Fibroblast of villous mesenchyme (primary cell): ENCODE measurements around the gene TXNRD2. TPM values are rescaled to one million over a fixed set of nuclear protein-coding genes. Genes with fewer than 3 reads are reported as not detected.

Source experiments
- DNase-seq: peaks from one replicate; pipeline ENCODE4 v3.0.0-alpha.2; 2010; ENCODE audit warnings: low read depth
- H3K4me3 ChIP-seq: 2 replicates; pipeline ENCODE4 v1.5.1; 2011; ENCODE audit warnings: low read depth, mild to moderate bottlenecking, low read length
- CTCF ChIP-seq: IDR thresholded peaks from 2 replicates; pipeline ENCODE4 v1.5.1; 2012; ENCODE audit warnings: low read depth, mild to moderate bottlenecking, low read length; ENCODE audit not compliant: insufficient read depth
- total RNA-seq: library from RNA; depleted of rRNA; stranded (reverse); fragments of >200 nt; gene quantifications from 2 replicates; pipeline ENCODE4 v1.2.3, GENCODE V29; 2012

The TXNRD2 gene
- total RNA-seq, 1 donor = 39.3 TPM

DNA sequence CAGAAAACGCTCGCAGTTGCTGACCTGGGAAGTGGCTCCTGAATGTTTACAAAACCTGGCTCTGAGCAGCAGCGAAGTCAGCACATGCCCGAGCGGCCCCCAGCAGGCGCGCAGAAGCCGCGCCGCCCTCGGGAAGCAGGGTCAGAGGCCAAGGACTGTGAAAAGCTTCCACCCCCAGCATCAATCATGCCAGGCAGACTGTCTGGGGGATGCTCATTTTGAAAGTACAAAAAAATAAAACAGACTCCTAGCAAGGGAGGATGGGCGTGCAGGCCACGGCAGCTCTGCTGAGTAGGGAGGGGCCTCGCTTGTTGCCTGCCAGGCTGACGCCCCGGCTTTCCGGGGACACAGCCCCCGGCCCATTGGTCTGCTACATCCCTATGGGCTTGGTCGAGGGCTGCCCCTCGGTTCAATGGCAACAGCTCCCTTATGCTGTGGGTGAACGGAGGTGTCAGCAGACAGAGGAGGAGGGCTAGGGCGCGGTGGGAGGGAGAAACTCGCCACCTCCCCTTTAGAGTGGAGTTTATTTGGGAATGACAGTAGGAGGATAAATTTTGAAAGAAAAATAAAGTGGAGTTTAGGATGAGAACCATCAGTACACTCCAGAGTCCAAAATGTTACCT lies 49.2 kb downstream of the TXNRD2 start:
- H3K4me3 ChIP-seq = no peak overlapping the region
- peak; percentile 80 for DNase-seq
- TF ChIP-seq CTCF = no peak

- no peak overlapping the region for H3K4me3 ChIP-seq
- DNase-seq = peak; percentile 90
- no peak for TF ChIP-seq CTCF
Measured at GRCh38 chr22:19891317-19892256, 50.0 kb downstream of the TXNRD2 start.

DNA sequence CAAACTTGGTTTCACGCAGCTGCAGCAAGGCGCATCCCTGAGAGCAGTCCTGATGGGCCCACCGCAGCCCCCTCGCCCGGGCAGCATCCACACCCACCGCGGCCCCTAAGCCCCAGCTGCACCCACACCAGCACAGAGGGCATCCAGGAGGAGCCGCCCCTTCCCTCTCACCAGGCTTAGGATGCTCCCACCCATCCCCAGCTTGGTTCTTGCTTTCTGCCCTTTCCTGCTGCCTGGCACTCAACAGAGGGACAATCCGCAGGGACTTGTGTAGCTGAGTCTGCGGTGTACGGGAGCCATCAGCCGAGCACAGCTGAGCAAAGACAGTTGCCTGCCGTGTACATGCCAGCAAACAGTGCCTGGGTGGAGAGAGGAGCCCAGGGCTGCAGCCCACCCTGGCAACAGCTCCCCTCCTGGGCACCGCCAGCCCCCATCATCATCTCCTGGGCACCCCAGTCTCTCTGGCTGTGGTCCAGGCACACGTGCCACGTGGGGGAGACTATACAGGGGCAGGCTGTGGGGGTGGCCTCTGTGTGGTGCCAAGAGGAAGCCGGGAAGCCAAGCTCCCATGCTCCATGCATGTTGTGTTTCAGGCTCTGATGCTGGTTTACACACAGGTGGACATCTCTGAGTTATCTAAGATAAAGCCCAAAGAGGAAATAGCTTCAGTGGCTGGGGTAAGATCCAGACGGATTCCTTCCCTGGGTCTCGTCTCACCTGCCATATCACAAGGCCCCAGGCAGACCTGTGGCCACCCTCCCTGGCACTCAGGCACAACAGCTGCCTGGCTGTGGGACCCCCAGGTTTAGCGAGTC lies 50.9 kb downstream of the TXNRD2 start:
- H3K4me3 ChIP-seq = no peak overlapping the region
- no peak for TF ChIP-seq CTCF
- DNase-seq = no peak

GRCh38 chr22:19889951-19890350 lies 51.7 kb downstream of the TXNRD2 start:
- DNase-seq = no peak
- TF ChIP-seq CTCF = no peak
- no peak overlapping the region for H3K4me3 ChIP-seq

DNA sequence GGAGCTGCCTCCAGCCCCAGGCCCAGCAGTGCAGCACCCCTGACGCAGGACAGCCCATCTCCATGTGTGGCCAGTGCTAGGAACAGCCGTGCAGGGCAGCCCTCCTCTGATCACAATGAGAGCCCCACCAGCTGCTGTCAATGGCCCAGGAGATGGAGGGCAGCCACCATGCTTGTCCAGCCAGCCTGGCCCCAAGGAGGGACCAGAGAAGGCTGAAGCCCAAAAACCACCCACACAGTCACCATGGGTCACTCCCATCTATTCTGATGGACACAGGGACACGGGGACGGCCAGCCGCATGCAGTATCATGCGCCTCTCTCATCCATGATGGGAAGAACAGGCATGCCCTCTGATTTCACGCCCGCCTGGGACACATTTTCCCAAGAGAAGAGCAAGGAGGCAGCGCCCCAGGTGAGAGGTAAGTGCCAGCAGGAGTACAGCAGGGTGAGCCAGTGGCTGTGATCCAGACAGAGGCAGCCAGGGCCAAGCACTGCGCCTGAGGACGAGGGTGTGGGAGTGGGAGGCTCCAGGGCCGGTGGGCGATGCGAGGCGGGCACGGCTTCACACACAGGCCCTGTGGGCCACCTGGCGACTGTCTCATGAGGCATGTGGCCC lies 53.4 kb downstream of the TXNRD2 start:
- no peak for DNase-seq
- TF ChIP-seq CTCF = no peak
- no peak overlapping the region for H3K4me3 ChIP-seq

DNA sequence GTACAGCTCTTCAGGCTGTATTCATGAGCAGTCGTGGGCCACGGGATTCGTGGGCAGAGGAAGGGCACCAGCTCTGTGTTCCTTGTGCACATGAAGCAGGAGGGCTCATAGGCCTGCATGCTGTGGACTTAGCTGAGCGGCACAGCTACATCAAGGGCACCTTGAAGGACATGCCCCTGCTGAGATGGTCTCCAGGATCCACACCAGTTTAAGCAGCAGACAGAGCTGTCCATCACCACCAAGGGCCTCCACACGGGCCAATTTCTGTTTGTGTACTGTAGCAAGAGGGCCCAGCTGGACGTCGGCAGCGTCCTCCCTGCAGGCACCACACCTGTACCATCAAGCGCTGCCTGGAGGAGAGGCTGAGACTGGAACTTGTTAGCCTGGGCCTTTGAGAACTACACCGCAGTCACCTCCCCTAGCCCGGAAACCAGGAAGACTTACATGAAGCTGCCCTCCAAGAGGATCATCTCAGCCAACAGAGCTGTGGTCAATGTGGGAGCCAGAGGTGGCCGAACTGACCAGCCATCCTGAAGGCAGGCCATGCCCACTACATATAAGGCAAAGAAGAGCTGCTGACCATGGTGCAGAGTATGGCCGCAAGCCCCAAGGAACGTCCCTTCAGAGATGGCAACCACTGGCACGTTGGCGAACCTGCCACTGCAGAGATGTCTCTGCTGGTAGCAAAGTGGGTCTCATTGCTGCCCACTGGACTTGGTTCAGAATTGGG lies 54.2 kb downstream of the TXNRD2 start:
- no peak for DNase-seq
- TF ChIP-seq CTCF = no peak

More for the DNA sequence above, 54.2 kb downstream of the TXNRD2 start:
- no peak overlapping the region for H3K4me3 ChIP-seq
